ENCODE results near the gene PGS1.
A peak's percentile ranks its signal among the peaks of the same experiment; 100 is the strongest.

The PGS1 gene

DNA sequence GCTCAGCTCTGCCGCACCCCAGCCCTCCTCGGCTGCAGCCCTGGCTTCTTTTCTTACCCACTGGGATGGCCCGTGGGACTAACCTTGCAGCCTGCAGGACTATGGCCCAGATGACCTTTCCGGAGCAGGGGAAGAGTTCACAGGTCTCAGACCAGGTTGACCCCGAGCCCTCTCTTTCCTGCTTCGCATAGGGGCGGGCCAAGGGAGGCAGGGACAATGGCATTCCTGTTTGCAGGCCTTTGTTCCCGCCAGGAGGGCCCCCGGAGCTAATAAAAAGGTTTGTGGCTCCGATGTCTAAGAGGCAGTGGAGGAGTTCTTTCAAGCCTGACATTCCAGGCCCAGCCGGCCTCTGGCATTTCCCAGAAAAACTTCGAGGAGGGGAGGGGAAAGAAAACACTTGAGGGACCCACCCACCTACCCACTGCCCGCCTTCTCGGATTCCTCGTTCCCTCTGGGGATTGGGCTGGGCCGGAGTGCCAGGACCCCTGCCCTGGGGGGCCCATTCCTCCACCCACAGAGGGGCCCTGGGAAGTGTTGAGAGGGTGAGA lies 12.8 kb upstream of the PGS1 start:
- Mint-ChIP-seq H3K4me1 (peaks cover 24% of the 10 kb centered on the region), H3K27me3 (peaks cover 21% of the 10 kb centered on the region), H3K36me3 (ENCODE audit: low read depth) (no peaks in the 10 kb centered on the region), H3K4me3 (no peak overlapping the region), H3K27ac (no peak overlapping the region), H3K9me3 (no peaks in the 10 kb centered on the region)
- DNase-seq (no peak), ATAC-seq (no peak)

DNA sequence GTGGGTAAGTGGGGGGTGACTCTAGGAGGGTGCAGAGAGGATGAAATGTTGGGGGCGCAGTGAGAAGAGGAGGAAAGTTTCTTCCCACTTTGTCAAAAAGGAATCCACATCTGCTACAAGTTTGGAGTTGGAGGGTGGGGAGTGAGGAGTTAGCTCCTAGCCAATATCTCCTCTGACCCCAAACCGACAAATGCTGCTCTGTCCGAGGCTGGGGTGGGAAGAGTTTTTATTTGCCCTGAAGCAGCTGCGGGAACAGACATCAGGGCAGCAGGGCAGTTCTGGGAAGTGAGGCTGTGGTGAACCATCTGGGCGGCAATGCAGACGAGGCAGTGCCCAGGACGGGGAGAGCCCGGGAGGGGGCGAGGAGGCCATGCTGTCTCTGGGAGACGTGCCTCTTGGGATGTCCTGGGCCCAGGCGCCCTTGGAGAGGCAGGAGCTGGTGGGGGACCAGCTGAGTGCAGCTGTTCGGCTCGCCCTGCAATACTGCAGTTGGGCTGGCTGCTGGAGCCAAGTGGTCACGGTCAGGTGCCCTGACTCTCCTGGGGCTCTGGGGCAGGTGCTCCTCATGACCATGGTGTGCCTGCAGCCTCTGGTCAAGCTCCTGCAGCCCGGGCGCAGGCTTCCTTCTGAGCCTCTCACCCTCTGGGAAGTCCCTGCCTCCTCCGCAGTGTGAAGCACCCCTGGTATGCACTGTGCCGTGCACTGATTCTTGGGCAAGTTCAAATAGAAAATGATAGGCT lies 12.2 kb upstream of the PGS1 start:
- peaks cover 19% of the 10 kb centered on the region for H3K4me1 Mint-ChIP-seq
- DNase-seq (no peak), ATAC-seq (no peak)
- no peak overlapping the region for H3K27ac Mint-ChIP-seq
- H3K9me3 Mint-ChIP-seq: no peaks in the 10 kb centered on the region
- peaks cover 21% of the 10 kb centered on the region for H3K27me3 Mint-ChIP-seq
- H3K4me3 Mint-ChIP-seq: no peak overlapping the region
- no peaks in the 10 kb centered on the region for H3K36me3 Mint-ChIP-seq (ENCODE audit: low read depth)

DNA sequence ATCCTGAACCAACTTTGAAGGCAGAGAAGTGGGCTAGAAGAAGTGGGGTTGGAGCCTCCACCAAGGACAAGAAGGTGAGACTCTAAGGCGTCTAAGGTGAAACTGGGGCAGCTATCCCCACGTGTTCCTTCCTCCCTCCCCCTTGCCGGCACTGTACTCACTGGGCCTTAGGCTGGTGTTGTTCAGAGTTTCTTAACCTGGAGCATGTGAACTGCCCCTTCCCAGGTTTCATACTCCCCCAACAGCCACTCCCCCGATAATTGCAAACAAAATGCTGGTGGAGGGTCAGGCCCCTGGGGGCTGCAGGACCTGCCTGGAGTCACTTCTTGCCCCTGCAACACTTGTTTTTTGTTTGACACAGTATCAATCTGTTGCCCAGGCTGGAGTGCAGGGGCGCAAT lies 11.3 kb upstream of the PGS1 start:
- H3K9me3 Mint-ChIP-seq: no peaks in the 10 kb centered on the region
- no peak for DNase-seq
- H3K4me1 Mint-ChIP-seq: peaks cover 19% of the 10 kb centered on the region
- peaks cover 21% of the 10 kb centered on the region for H3K27me3 Mint-ChIP-seq
- H3K4me3 Mint-ChIP-seq: no peak overlapping the region
- H3K36me3 Mint-ChIP-seq (ENCODE audit: low read depth): no peaks in the 10 kb centered on the region
- ATAC-seq: no peak
- H3K27ac Mint-ChIP-seq: no peak overlapping the region

DNA sequence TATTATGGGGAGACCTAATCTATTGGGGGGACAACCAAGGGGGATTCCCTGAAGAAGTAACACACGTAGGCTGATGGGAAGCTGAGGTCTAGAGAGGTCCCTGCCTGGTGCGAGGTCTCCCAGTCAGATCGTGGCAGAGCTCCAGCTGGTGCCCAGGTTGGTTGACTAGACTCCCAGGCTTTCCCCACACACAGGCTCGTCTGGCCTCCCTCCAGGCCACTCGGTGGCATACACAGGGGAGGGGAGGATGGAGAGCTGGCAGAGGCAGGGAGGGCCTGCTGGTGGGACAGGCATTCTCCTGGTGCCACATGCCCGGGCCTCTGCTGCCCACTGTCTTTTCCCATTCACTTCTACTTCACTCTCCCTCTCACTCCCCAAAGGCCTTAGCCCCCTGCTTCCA lies 10.1 kb upstream of the PGS1 start:
- H3K9me3 Mint-ChIP-seq: no peaks in the 10 kb centered on the region

DNA sequence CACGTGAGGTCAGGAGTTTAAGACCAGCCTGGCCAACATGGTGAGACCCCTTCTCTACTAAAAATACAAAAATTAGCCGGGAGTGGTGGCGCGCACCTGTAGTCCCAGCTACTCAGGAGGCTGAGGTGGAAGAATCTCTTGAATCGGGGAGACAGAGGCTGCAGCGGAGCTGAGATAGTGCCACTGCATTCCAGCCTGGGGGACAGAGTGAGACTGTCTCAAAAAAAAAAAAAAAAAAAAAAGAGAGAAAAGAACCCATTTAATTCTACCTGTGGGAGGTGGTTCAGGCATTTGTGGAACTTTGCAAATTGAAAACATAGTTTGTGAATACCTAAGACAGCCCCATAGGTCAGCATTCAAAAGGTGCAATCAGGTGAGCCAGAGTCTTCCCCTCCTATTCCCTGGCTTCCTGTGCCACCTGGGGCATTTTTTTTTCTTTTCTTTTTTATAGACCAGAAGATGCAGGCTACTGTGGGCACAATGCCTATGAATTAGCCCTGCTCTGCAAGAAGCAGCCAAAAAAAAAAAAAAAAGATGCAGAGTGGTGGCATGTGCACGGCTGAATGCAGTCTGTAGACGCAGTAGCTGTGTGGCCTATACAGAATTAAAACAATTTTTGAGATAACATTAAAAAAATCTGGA lies 9.5 kb upstream of the PGS1 start:
- Mint-ChIP-seq H3K4me3 (no peak overlapping the region), H3K27ac (no peak overlapping the region), H3K4me1 (peaks cover 14% of the 10 kb centered on the region), H3K9me3 (no peaks in the 10 kb centered on the region), H3K27me3 (peaks cover 10% of the 10 kb centered on the region), H3K36me3 (ENCODE audit: low read depth) (no peaks in the 10 kb centered on the region)
- no peak for DNase-seq
- ATAC-seq: no peak

More for the DNA sequence above, 10.1 kb upstream of the PGS1 start:
- DNase-seq (no peak), ATAC-seq (no peak)
- Mint-ChIP-seq H3K4me1 (peaks cover 14% of the 10 kb centered on the region), H3K27me3 (peaks cover 13% of the 10 kb centered on the region), H3K36me3 (ENCODE audit: low read depth) (no peaks in the 10 kb centered on the region), H3K4me3 (no peak overlapping the region), H3K27ac (no peak overlapping the region)

DNA sequence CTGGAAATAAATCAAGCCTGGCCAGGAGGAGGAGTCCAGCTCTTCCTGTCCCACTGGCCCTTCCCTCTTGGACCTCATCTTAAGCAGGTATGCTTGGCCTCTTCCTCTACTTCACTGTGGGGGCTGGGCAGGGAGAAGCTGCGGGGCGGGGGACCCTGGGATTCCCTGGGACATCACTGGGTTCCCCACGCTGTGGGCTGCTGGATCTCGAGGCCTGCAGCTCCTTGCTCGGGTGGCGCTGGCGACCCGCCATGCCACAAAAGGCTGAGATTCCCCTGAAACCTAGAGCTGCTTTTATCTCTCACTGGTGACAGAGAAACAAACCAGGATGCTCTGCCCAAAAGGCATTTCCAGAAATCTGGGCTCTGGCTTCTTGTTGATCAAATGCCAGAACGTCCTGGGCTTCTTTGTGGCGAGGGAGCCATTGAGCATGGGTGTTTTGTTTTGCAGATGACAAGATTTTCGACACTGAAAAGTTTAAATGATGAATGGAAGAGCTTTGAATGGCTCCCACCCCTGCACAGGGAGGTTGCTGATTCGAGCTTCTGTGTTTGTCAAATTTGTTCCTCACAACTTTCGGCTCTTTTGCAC lies 8.6 kb upstream of the PGS1 start:
- Mint-ChIP-seq H3K27ac (no peak overlapping the region), H3K27me3 (peaks cover 3% of the 10 kb centered on the region), H3K36me3 (ENCODE audit: low read depth) (no peaks in the 10 kb centered on the region), H3K4me1 (peaks cover 5% of the 10 kb centered on the region), H3K4me3 (no peak overlapping the region), H3K9me3 (no peaks in the 10 kb centered on the region)
- ATAC-seq (no peak), DNase-seq (no peak)

- H3K27me3 Mint-ChIP-seq: peaks cover 2% of the 10 kb centered on the region
- H3K27ac Mint-ChIP-seq: no peak overlapping the region
Measured at GRCh38 chr17:78371056-78371455, 7.4 kb upstream of the PGS1 start.

DNA sequence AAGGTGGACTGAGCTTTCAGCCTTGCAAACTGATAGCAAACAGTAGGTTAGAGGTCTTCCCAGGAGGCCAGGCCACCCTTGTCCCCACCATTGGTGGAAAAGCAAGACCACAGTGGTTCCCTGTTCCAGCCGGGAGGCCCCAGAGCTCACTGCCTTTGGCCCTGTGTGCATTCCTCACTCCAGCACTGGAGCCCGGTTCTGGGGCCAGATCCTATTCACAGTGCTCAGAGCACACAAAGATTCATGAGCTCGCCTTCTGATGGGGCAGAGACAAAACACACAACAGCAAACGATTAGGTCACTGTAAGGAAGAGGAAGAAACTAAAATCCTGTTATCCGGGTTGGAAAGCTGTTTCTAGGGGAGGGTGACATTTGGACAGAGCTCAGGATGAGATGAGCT lies 5.6 kb upstream of the PGS1 start:
- Mint-ChIP-seq H3K27me3 (no peaks in the 10 kb centered on the region), H3K9me3 (no peaks in the 10 kb centered on the region), H3K4me3 (no peak overlapping the region), H3K36me3 (ENCODE audit: low read depth) (no peaks in the 10 kb centered on the region), H3K27ac (no peak overlapping the region), H3K4me1 (peaks cover 17% of the 10 kb centered on the region)
- no peak for DNase-seq
- no peak for ATAC-seq

More at GRCh38 chr17:78371056-78371455, 7.4 kb upstream of the PGS1 start:
- no peaks in the 10 kb centered on the region for H3K36me3 Mint-ChIP-seq (ENCODE audit: low read depth)
- no peaks in the 10 kb centered on the region for H3K9me3 Mint-ChIP-seq
- H3K4me1 Mint-ChIP-seq: peaks cover 8% of the 10 kb centered on the region
- no peak overlapping the region for H3K4me3 Mint-ChIP-seq
- ATAC-seq: no peak
- no peak for DNase-seq

DNA sequence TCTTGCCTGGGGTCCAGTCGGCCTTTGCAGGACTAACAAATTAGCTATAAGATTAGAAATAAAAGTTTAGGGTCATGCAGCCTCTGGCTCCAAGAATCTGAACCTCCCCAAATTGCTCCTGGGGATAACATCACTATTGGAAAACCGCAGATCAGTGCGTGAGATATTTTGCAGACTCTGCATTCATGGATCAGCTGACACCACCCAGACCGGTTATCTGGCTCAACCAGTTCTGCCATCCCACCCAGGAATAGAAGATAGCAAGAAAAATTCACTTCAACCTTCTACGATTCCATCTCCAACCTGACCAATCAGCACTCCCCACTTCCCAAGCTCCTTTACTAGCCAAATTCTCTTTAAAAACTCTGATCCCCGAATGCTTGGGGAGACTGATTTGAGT lies 4.3 kb upstream of the PGS1 start:
- ATAC-seq (no peak), DNase-seq (no peak)
- no peak overlapping the region for H3K4me3 Mint-ChIP-seq
- peaks cover 3% of the 10 kb centered on the region for H3K36me3 Mint-ChIP-seq (ENCODE audit: low read depth)
- H3K27ac Mint-ChIP-seq: no peak overlapping the region
- H3K27me3 Mint-ChIP-seq: no peaks in the 10 kb centered on the region
- peaks cover 25% of the 10 kb centered on the region for H3K4me1 Mint-ChIP-seq
- H3K9me3 Mint-ChIP-seq: no peaks in the 10 kb centered on the region

- no peaks in the 10 kb centered on the region for H3K27me3 Mint-ChIP-seq
- peaks cover 27% of the 10 kb centered on the region for H3K4me1 Mint-ChIP-seq
- DNase-seq (no peak), ATAC-seq (no peak)
- H3K27ac Mint-ChIP-seq: no peak overlapping the region
- no peaks in the 10 kb centered on the region for H3K9me3 Mint-ChIP-seq
- H3K4me3 Mint-ChIP-seq: no peak overlapping the region
- H3K36me3 Mint-ChIP-seq (ENCODE audit: low read depth): peaks cover 5% of the 10 kb centered on the region
Measured at GRCh38 chr17:78374631-78375274, 3.7 kb upstream of the PGS1 start.

DNA sequence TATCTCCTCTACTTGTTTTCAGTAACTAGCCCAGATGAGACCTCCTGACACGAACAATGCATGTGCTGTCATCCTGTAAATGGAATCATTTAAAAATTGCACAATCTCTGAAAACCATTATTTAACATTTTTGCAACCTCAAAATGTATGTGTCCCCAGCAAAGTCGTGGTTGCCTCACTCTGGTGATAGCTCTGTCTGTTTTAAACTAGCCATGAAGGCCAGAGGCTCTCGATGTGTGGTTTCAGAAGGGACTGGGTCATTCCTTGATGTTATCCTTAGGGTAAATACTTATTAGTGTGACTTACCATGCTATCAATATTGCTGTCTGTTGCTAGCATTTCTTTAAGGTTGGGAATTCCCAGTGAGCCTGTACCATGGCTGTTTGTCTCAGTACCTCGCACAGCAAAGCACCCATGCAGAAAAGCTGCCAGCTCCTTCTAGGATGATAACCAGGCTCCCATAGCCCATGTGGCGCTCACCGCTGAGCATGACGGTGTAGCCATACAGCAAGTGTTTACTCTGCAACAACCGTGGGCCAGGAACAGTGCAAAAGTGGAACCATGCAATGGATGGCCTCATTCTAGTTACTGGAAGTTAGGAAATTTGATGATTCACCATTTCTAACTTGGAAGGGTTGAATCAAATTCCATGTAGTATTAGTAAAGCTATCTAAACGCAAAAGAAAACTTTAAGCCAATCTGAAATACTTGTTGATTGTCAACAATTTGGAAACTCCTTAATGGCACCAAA lies 2.9 kb upstream of the PGS1 start:
- Mint-ChIP-seq H3K27ac (no peak overlapping the region), H3K36me3 (ENCODE audit: low read depth) (peaks cover 11% of the 10 kb centered on the region), H3K9me3 (no peaks in the 10 kb centered on the region), H3K27me3 (no peaks in the 10 kb centered on the region), H3K4me3 (no peak overlapping the region), H3K4me1 (peaks cover 34% of the 10 kb centered on the region)
- ATAC-seq: no peak
- DNase-seq: no peak

DNA sequence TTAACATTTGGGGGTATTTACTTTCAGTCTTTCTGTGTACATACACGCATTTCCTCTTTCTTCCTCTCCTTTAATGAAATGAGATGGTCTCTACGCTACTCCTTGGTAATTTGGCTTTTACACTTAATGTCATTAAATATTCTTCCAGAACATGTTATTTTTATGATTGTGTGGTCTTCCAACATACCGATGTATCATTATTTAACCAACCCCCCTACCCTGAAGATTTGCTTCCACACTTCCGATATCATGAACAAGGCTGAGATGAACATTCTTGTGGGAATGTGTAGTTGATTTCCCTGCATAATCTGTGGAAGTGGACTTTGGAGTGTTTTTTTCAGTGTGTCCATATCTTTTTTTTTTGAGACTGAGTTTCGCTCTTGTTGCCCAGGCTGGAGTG lies 2.3 kb upstream of the PGS1 start:
- ATAC-seq (no peak), DNase-seq (no peak)
- peaks cover 40% of the 10 kb centered on the region for H3K4me1 Mint-ChIP-seq
- H3K9me3 Mint-ChIP-seq: no peaks in the 10 kb centered on the region
- no peaks in the 10 kb centered on the region for H3K27me3 Mint-ChIP-seq
- H3K27ac Mint-ChIP-seq: no peak overlapping the region
- peaks cover 11% of the 10 kb centered on the region for H3K36me3 Mint-ChIP-seq (ENCODE audit: low read depth)
- no peak overlapping the region for H3K4me3 Mint-ChIP-seq

DNA sequence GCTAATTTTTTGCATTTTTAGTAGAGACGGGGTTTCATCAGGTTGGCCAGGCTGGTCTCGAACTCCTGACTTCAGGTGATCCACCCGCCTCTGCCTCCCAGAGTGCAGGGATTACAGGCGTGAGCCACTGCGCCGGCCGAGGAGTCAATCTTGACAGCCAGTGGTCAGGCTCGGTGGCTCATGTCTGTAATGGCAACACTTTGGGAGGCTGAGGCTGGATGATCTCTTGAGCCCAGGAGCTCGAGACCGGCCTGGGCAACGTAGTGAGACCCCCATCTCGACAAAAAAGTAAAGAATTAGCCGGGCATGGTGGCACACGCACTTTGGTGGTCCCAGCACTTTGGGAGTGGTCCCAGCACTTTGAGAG lies 608 bp upstream of the PGS1 start:
- no peaks in the 10 kb centered on the region for H3K27me3 Mint-ChIP-seq
- no peaks in the 10 kb centered on the region for H3K9me3 Mint-ChIP-seq
- H3K4me3 Mint-ChIP-seq: peak overlapping the region; percentile 97
- peak overlapping the region; percentile 43 for H3K27ac Mint-ChIP-seq
- H3K36me3 Mint-ChIP-seq (ENCODE audit: low read depth): peaks cover 16% of the 10 kb centered on the region
- no peak for ATAC-seq
- no peak for DNase-seq
- H3K4me1 Mint-ChIP-seq: peaks cover 57% of the 10 kb centered on the region

DNA sequence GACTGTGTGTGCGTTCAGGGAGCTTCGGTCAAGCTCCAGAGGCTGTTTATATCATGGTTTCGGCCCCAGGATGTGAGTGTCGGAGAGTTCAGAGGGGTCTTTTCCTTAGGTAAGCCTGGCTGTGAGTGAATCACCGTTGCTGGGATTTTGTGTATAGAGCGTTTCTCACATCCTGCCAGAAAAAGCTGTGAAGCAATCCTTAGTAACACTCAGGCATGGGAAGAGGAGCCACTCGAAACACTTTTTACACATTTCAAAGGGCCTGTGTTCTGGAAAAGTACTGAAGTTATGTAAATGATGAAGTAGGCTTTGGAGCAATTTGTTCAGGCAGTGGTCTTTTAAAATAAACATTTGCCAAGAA lies 662 bp downstream of the PGS1 start:
- peak overlapping the region; percentile 97 for H3K4me3 Mint-ChIP-seq
- peaks cover 26% of the 10 kb centered on the region for H3K36me3 Mint-ChIP-seq (ENCODE audit: low read depth)
- peak overlapping the region; percentile 97 for H3K27ac Mint-ChIP-seq
- H3K9me3 Mint-ChIP-seq: no peaks in the 10 kb centered on the region
- H3K4me1 Mint-ChIP-seq: peaks cover 69% of the 10 kb centered on the region
- DNase-seq (no peak), ATAC-seq (no peak)
- H3K27me3 Mint-ChIP-seq: no peaks in the 10 kb centered on the region
